ENCODE results near the gene LONRF3. TPM values are rescaled to one million over a fixed set of nuclear protein-coding genes. Genes with fewer than 3 reads are reported as not detected.
"Not testable (repeated sequence)": the region's sequence is repeated elsewhere in the genome, so short reads cannot be mapped to it uniquely, and the experiment has no call there.

Gene LONRF3
- total and polyA plus RNA-seq, 9 donors = 1.1 to 10.5 (median 4.7) TPM

GRCh38 chrX:118988911-118989310, 14.5 kb downstream of the LONRF3 start:
- no peak for TF ChIP-seq CTCF (IDR thresholded peaks at IDR 0.05)
- no peak for TF ChIP-seq POLR2A (IDR thresholded peaks at IDR 0.05)
- no peak for TF ChIP-seq EP300 (IDR thresholded peaks at IDR 0.05)
- 76 to 79% (median 76%) methylated on average over 7 of the region's 7 CpGs for WGBS, 3 donors

GRCh38 chrX:118989886-118990285, 15.5 kb downstream of the LONRF3 start:
- H3K36me3 ChIP-seq = no peaks in the 10 kb centered on the region
- intact Hi-C loops (cut with DNase I) = no loop called here
- TF ChIP-seq EP300 (IDR thresholded peaks at IDR 0.05) (no peak), POLR2A (IDR thresholded peaks at IDR 0.05) (no peak), CTCF (IDR thresholded peaks at IDR 0.05) (no peak)
- H3K4me1 ChIP-seq (ENCODE audit: insufficient read depth) = no peaks in the 10 kb centered on the region
- no peaks in the 10 kb centered on the region for H3K27me3 ChIP-seq
- WGBS, 3 donors = 45 to 53% (median 48%) methylated on average over 1 of the region's 1 CpG
- no peak overlapping the region for H3K4me3 ChIP-seq
- no peak overlapping the region for H3K27ac ChIP-seq
- H3K9me3 ChIP-seq = no peaks in the 10 kb centered on the region
- no peak for DNase-seq

More at GRCh38 chrX:118988911-118989310, 14.5 kb downstream of the LONRF3 start:
- Histone ChIP-seq H3K9me3 (no peaks in the 10 kb centered on the region), H3K27me3 (no peaks in the 10 kb centered on the region), H3K4me1 (ENCODE audit: insufficient read depth) (no peaks in the 10 kb centered on the region), H3K36me3 (no peaks in the 10 kb centered on the region), H3K4me3 (no peak overlapping the region), H3K27ac (no peak overlapping the region)
- DNase-seq = no peak
- intact Hi-C loops (cut with DNase I) = no loop called here

GRCh38 chrX:118990512-118991227, 16.3 kb downstream of the LONRF3 start:
- 70 to 72% (median 71%) methylated on average over 11 of the region's 11 CpGs for WGBS, 3 donors
- H3K27me3 ChIP-seq = no peaks in the 10 kb centered on the region
- H3K36me3 ChIP-seq = no peaks in the 10 kb centered on the region
- intact Hi-C loops (cut with DNase I) = no loop called here
- DNase-seq = no peak
- no peaks in the 10 kb centered on the region for H3K4me1 ChIP-seq (ENCODE audit: insufficient read depth)
- no peaks in the 10 kb centered on the region for H3K9me3 ChIP-seq
- H3K4me3 ChIP-seq = no peak overlapping the region
- H3K27ac ChIP-seq = no peak overlapping the region
- no peak for TF ChIP-seq POLR2A (IDR thresholded peaks at IDR 0.05)
- no peak for TF ChIP-seq EP300 (IDR thresholded peaks at IDR 0.05)
- TF ChIP-seq CTCF (IDR thresholded peaks at IDR 0.05) = no peak

GRCh38 chrX:118992441-118993121, 18.2 kb downstream of the LONRF3 start:
- intact Hi-C loops (cut with DNase I); H3K4me1 ChIP-seq (ENCODE audit: insufficient read depth); H3K36me3 ChIP-seq; H3K4me3 ChIP-seq; DNase-seq; H3K9me3 ChIP-seq; H3K27ac ChIP-seq; H3K27me3 ChIP-seq: not testable (repeated sequence)
- WGBS, 3 donors = 66 to 71% (median 66%) methylated on average over 4 of the region's 4 CpGs

GRCh38 chrX:119003462-119003861, 29.0 kb downstream of the LONRF3 start:
- no peak overlapping the region for H3K4me3 ChIP-seq
- H3K9me3 ChIP-seq = no peaks in the 10 kb centered on the region
- H3K27ac ChIP-seq = no peak overlapping the region
- DNase-seq = no peak
- no peak for TF ChIP-seq EP300 (IDR thresholded peaks at IDR 0.05)
- TF ChIP-seq POLR2A (IDR thresholded peaks at IDR 0.05) = no peak
- TF ChIP-seq CTCF (IDR thresholded peaks at IDR 0.05) = no peak
- 25 to 28% (median 25%) methylated on average over 3 of the region's 3 CpGs for WGBS, 3 donors
- no peaks in the 10 kb centered on the region for H3K27me3 ChIP-seq
- intact Hi-C loops (cut with DNase I) = loop anchor here in 1 of 4 donors (10.0 kb wide), 1 partner anchor 61 kb away; no protein-coding TSS in a partner anchor
- no peaks in the 10 kb centered on the region for H3K36me3 ChIP-seq
- H3K4me1 ChIP-seq (ENCODE audit: insufficient read depth) = no peaks in the 10 kb centered on the region
